GM23338 (cell line): ENCODE data around the gene RS1. TPM values are rescaled to one million over a fixed set of nuclear protein-coding genes. Genes with fewer than 3 reads are reported as not detected.

Experiments
- ATAC-seq: fragments of 200-7000 bp; cut with Tn5 transposase; 3 replicates; pipeline ENCODE4 v1.9.1; 2020
- DNase-seq: peaks from one replicate; pipeline ENCODE4 v3.0.0-alpha.2; 2015; ENCODE audit warnings: low spot score
- H2AFZ ChIP-seq: fragments of 200-600 bp; sonication (generic); 2 replicates; pipeline ENCODE4 v1.8.0; 2016; ENCODE audit warnings: antibody characterized with exemption, mild to moderate bottlenecking, moderate library complexity
- H3F3A ChIP-seq: fragments of 200-600 bp; sonication (generic); replicated peaks from 2 replicates; pipeline ENCODE4 v1.8.0; 2017; ENCODE audit warnings: antibody characterized with exemption, mixed run types, low read depth
- H3K27ac ChIP-seq: fragments of 200-600 bp; sonication (generic); 2 replicates; pipeline ENCODE4 v1.6.1; 2016; ENCODE audit warnings: low read depth
- H3K27me3 ChIP-seq: fragments of 200-600 bp; sonication (generic); 2 replicates; pipeline ENCODE4 v1.8.0; 2016; ENCODE audit warnings: mild to moderate bottlenecking, mixed run types, moderate library complexity; ENCODE audit not compliant: insufficient read depth
- H3K36me3 ChIP-seq: fragments of 200-600 bp; sonication (generic); 2 replicates; pipeline ENCODE4 v1.8.0; 2016; ENCODE audit warnings: mild to moderate bottlenecking; ENCODE audit not compliant: insufficient read depth
- H3K4me1 ChIP-seq: fragments of 200-600 bp; sonication (generic); 2 replicates; pipeline ENCODE4 v1.8.0; 2016; ENCODE audit warnings: mild to moderate bottlenecking, moderate library complexity; ENCODE audit not compliant: insufficient read depth
- H3K4me2 ChIP-seq: fragments of 200-600 bp; sonication (generic); 2 replicates; pipeline ENCODE4 v1.7.1; 2017; ENCODE audit warnings: mixed run types
- H3K4me3 ChIP-seq: fragments of 200-600 bp; sonication (generic); 2 replicates; pipeline ENCODE4 v1.6.1; 2016; ENCODE audit warnings: mixed run types
- H3K79me2 ChIP-seq: fragments of 200-600 bp; sonication (generic); replicated peaks from 2 replicates; pipeline ENCODE4 v1.8.0; 2017; ENCODE audit warnings: mild to moderate bottlenecking; ENCODE audit not compliant: insufficient read depth
- H3K9me2 ChIP-seq: fragments of 200-600 bp; sonication (generic); 2 replicates; pipeline ENCODE4 v1.8.0; 2017; ENCODE audit not compliant: insufficient read depth
- H4K20me1 ChIP-seq: fragments of 200-600 bp; sonication (generic); replicated peaks from 2 replicates; pipeline ENCODE4 v1.8.0; 2017; ENCODE audit warnings: mild to moderate bottlenecking; ENCODE audit not compliant: insufficient read depth
- H3K27ac Mint-ChIP-seq: 2 replicates; pipeline ENCODE4 v1.8.0; 2020; ENCODE audit warnings: inconsistent platforms, mild to moderate bottlenecking, moderate library complexity, mixed read lengths
- H3K27me3 Mint-ChIP-seq: 3 replicates; pipeline ENCODE4 v1.8.0; 2022; ENCODE audit warnings: low read depth, mild to moderate bottlenecking, moderate library complexity, mixed read lengths, inconsistent platforms; ENCODE audit not compliant: insufficient read depth, poor library complexity
- H3K36me3 Mint-ChIP-seq: 3 replicates; pipeline ENCODE4 v1.8.0; 2021; ENCODE audit warnings: low read depth, mild to moderate bottlenecking, inconsistent platforms, moderate library complexity, mixed read lengths
- H3K4me1 Mint-ChIP-seq: 3 replicates; pipeline ENCODE4 v1.8.0; 2020; ENCODE audit warnings: mild to moderate bottlenecking, inconsistent platforms, mixed read lengths
- H3K4me3 Mint-ChIP-seq: 3 replicates; pipeline ENCODE4 v1.8.0; 2021; ENCODE audit warnings: moderate library complexity, mild to moderate bottlenecking, inconsistent platforms, mixed read lengths
- H3K9me3 Mint-ChIP-seq: 3 replicates; pipeline ENCODE4 v1.8.0; 2020; ENCODE audit warnings: moderate library complexity, mild to moderate bottlenecking, inconsistent platforms, mixed read lengths
- ETS1 ChIP-seq: IDR thresholded peaks from 2 replicates; pipeline ENCODE4 v1.6.1; 2016; ENCODE audit warnings: antibody characterized with exemption
- EZH2 ChIP-seq: fragments of 200-600 bp; sonication (generic); IDR thresholded peaks from one replicate; pipeline ENCODE4 v1.8.0; 2017; ENCODE audit warnings: antibody characterized with exemption, mild to moderate bottlenecking, low read depth; ENCODE audit not compliant: unreplicated experiment
- EZH2phosphoT487 ChIP-seq: fragments of 200-600 bp; sonication (generic); IDR thresholded peaks from one replicate; pipeline ENCODE4 v1.8.1; 2018; ENCODE audit warnings: antibody characterized with exemption; ENCODE audit not compliant: unreplicated experiment
- NANOG ChIP-seq: IDR thresholded peaks from 2 replicates; pipeline ENCODE4 v1.6.1; 2016; ENCODE audit warnings: antibody characterized with exemption, borderline replicate concordance
- POLR2AphosphoS5 ChIP-seq: IDR thresholded peaks from 2 replicates; pipeline ENCODE4 v1.6.1; 2016; ENCODE audit warnings: antibody characterized with exemption, low read depth
- ZNF331 ChIP-seq: fragments of 250-450 bp; sonication (Bioruptor Pico); IDR thresholded peaks from 2 replicates; pipeline ENCODE4 v1.5.0; 2020; ENCODE audit warnings: low read depth, mild to moderate bottlenecking, moderate library complexity
- ZNF462 ChIP-seq: fragments of 250-450 bp; sonication (Bioruptor Pico); IDR thresholded peaks from 2 replicates; pipeline ENCODE4 v1.5.0; 2020; ENCODE audit warnings: mild to moderate bottlenecking, moderate library complexity
- polyA plus RNA-seq: library from polyadenylated mRNA; unstranded; fragments of >200 nt; fragmentation: Nextera tagmentation; extraction: Ambion mirVana; gene quantifications from 2 replicates; pipeline ENCODE4 v1.2.1, GENCODE V29; 2016
- total RNA-seq: library from RNA; depleted of rRNA; stranded (reverse); fragments of >200 nt; shearing (Covaris generic); gene quantifications from 2 replicates; pipeline ENCODE4 v1.2.3, GENCODE V29; 2014

The RS1 gene
- total and polyA plus RNA-seq, 2 experiments from 2014 or later = not detected

DNA sequence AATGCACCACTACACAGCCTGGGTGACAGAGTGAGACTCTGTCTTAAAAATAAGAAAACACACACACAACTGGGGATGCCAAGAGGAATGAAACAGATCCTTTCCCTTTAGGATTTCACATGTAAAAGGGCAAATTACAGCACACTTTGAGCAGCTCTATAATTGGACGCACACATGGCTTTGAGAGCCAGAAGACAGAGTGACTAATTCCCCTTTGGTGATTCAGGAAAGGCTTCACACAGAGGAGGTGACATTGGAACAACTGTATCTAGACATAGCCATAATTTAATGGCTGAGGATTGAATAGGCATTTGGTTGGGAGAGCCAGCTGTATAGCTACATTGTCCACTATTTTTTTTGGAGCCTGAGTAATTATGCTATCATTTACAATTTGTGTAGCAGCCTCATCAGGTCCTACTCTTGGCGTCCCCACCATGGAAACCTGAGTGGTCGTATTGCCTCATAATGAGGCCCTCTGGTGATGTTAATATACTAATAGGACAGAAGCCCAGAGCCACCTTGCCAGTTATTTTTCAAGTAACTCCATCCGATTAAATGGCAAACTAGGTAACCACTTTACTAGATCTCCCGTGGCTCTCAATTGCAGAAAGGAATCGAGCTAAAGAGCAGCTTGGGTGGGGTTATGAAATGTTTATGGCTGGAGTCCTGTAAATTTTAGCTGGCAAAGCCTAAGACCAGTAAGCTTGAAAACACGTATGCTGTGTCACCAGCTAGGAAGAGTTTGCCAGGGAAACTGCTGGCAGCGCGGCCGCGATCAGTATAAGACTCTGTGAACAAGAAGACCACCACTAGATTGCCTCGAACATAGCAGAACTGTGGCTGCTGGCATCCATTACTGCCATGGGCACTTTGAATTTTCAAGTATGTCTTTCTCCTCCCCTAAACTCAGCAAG is 27.1 kb upstream of the RS1 start:
- H3K27ac ChIP-seq = no peak overlapping the region
- H3K4me3 Mint-ChIP-seq = no peak overlapping the region
- DNase-seq = no peak
- peaks cover 11% of the 10 kb centered on the region for H3K4me1 Mint-ChIP-seq
- no peaks in the 10 kb centered on the region for H3K9me2 ChIP-seq
- TF ChIP-seq POLR2AphosphoS5 (no peak), EZH2 (no peak), NANOG (no peak), ZNF462 (CRISPR knock-in tag) (no peak), ZNF331 (CRISPR knock-in tag) (no peak), ETS1 (no peak), EZH2phosphoT487 (no peak)
- no peak overlapping the region for H3K27ac Mint-ChIP-seq
- no peaks in the 10 kb centered on the region for H3K27me3 ChIP-seq
- no peaks in the 10 kb centered on the region for H3K27me3 Mint-ChIP-seq
- ATAC-seq = no peak
- no peaks in the 10 kb centered on the region for H3K36me3 Mint-ChIP-seq
- H3K4me2 ChIP-seq = no peak overlapping the region
- H3K4me3 ChIP-seq = no peak overlapping the region
- H4K20me1 ChIP-seq = no peaks in the 10 kb centered on the region
- H3K4me1 ChIP-seq = no peaks in the 10 kb centered on the region
- no peaks in the 10 kb centered on the region for H3K79me2 ChIP-seq
- H3F3A ChIP-seq = no peaks in the 10 kb centered on the region
- H3K9me3 Mint-ChIP-seq = peaks cover 6% of the 10 kb centered on the region; the same call in 2 of the 3 replicates
- no peak overlapping the region for H2AFZ ChIP-seq
- H3K36me3 ChIP-seq = no peaks in the 10 kb centered on the region
